GM21360 (cell line): ENCODE data around the gene AP3S2.
"Not testable (repeated sequence)": the region's sequence is repeated elsewhere in the genome, so short reads cannot be mapped to it uniquely, and the experiment has no call there.

Experiments
- ATAC-seq: cut with Tn5 transposase; IDR thresholded peaks from one replicate; pipeline ENCODE4 v1.9.1; 2021; ENCODE audit warnings: mild to moderate bottlenecking, moderate library complexity; ENCODE audit not compliant: unreplicated experiment

The AP3S2 gene

DNA sequence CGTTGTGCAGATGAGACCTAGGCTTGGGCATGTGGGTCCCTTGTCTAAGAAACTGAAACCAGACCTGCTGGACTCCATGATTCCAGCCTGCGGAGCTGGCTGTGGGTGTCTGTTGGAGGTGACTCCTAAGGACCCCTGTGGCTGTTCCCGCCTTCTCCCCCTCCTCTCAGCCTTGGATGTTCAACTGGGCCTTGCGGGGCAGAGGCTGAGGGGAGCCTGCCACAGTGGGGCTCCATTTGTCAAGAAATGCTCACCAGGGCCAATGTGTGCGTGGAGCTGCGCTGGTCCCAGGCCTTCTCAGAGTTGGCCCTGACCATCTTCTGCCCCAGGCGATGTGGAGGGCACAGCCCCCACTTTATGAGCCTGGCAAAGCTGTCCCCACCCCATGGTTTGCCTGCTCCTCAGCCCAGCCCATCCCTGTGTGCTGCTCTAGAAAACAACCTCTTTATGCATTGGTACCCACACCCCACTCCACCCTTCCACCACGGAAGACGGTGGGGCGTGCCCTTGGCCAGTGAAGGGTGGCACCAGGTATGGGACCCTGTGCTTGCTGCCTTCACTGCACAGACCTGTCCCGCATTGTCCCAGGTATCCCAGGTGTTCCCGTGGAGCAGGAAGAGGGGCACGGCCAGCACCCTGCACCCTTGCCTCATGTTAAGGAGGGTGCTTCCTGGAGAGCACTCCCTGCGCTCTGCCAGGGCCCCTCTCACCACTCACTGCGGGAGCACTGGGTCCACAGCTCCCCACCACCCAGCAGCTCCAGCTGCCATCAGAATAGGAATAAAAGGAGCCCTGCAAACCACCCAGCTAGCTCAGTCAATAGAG, 109.7 kb downstream of the AP3S2 start:
- no peak for ATAC-seq

DNA sequence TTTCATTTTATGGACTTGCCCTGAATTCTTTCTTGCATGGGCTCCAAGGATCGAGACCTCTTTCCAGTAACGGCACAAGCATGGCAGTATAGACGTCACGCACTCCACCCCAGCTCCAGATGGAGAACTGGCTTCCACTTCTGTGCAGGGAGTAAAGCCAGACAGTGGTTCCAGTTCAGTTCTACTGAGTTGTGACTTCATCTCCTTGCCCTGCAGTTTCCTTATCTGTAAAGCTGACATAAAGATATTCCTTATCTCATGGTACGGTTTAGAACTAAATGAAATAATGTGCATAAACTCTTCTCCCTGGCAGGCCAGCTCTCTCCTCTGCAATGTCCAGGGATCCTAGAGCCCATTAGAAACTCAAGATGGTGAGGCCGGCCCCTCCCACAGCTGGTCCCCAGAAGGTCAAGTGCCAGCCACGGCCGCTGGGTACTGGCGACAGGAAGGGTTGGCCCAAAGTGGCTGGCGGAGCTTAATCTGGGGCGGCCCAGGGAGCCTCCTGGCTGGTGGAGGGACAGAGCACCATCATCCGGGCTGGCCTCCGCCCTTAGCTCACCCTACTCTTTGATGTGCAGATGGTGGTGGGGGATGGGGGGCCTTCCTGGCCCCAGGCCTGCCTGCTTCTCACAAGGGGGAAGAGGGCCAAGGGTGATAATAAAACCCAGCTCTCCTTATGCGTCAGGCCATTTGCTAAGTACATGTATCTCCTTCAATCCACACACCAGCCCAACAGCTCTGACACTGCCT, 110.5 kb downstream of the AP3S2 start:
- no peak for ATAC-seq

DNA sequence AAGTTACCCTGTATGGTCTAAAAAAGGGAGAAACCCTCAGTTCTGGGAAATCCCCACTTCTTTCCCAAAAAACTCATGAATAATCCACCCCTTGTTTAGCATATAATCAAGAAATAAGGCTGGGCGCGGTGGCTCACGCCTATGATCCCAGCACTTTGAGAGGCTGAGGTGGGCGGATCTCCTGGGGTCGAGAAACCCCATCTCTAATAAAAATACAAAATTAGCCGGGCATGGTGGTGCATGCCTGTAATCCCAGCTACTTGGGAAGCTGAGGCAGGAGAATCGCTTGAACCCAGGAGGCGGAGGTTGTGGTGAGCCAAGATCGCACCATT, 111.2 kb downstream of the AP3S2 start:
- not testable (repeated sequence) for ATAC-seq

DNA sequence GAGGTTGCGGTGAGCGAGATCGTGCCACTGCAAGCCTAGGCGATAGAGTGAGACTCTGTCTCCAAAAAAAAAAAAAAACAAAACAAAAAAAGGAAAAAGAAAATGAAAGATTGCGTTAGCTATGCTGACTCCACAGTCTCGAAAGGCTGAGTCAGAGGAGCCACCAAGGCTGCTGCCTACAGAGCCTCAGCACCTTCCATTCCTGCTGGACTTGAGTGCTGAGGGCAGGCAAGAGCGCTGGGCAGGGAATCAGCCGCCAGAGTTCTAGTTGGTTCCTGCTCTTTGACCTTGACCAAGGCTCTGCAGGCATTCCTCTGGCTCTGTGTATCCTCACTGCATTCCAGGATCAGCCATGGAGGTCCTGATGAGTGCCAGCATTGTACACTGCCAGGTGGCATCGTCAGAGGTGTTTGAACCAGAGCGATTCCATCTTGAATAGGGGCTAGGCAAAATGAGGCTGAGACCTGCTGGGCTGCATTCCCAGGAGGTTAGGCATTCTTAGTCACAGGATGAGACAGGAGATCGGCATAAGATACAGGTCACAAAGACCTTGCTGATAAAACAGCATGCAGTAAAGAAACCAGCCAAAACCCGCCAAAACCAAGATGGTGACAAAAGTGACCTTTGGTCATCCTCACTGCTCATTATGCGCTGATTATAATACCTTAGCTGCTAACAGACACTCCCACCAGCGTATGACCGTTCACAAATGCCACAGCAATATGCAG, 111.7 kb downstream of the AP3S2 start:
- ATAC-seq, result no peak

DNA sequence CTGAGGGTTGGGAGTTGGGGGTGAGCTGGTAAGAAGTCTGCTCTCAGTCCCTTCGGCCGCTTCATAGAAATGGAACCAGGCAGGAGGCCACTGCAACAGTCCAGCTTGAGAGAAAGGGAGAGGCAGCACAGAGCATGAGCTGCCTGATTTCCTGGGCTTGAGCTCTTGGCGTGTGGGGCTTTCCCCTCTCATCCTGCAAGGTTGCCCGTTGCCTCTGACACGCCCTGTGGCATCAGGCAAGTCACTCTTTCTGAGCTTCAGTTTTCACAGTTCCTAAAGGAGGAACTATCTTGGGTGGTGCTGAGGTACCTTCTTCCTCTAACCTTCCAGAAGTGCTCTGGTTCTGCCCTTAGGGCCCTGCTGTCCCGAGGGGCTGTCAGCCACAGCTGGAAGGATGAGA, 112.7 kb downstream of the AP3S2 start:
- no peak for ATAC-seq

DNA sequence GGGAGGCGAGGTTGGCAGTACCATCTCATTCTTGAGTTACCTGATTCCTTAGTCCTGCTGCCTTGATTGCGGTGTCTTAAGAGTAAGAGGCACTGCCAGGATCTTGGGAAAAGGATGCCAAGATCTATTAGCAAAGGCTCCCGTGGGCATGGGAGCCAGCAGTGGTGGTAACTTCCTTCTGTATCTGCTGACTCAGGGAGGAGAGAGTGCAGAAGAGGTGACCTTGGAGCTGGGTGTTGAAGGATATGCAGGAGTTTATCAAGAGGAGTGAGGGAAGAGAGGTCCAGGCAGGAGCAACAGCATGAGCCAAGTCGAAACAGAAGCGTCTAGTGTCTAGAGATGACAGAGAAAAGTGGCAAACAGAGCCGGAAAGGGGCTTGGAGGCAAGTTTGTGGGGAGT, 113.2 kb downstream of the AP3S2 start:
- ATAC-seq, result no peak
